GM18526 (cell line): ENCODE results near the gene SH3PXD2A.

Experiments used
- POLR2A ChIP-seq: IDR thresholded peaks from 3 replicates; pipeline ENCODE4 v1.6.1; 2011; ENCODE audit not compliant: insufficient read length; ENCODE audit errors: extremely low read depth

Gene SH3PXD2A

DNA sequence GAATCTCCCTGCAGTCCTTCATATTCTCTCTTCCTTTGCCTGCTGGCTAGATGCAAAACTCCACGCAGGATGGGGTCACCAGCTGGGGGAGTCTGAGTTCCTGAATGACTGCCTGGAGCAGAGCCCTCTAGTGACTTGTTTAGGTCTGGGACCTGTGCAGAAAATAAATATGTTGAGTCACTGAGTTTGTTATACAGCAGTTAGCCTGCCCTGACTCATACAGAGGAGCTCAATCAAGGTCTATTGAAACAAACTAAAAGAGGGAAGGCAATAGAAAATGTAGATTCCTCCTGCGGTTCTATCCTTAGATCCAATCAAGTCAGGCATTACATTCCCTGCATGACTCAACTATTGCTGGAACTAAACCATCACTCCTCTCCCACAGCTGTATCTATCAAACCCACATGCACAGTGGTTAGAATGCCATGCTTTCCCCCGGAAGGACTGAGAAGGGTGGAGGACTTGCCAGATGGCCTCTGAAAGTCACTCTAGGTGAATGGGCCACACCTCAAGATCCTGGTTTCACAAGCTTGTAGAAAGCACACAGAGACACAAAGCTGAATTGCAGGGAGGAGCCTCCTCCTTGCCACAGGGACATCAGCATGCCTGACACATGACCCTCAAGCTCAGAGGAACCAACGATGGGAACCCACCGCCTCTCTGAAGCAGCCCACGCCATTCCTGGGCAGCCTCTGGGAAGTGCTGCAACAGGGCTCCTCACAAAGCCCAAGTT lies 73.9 kb downstream of the SH3PXD2A start:
- no peak for TF ChIP-seq POLR2A

DNA sequence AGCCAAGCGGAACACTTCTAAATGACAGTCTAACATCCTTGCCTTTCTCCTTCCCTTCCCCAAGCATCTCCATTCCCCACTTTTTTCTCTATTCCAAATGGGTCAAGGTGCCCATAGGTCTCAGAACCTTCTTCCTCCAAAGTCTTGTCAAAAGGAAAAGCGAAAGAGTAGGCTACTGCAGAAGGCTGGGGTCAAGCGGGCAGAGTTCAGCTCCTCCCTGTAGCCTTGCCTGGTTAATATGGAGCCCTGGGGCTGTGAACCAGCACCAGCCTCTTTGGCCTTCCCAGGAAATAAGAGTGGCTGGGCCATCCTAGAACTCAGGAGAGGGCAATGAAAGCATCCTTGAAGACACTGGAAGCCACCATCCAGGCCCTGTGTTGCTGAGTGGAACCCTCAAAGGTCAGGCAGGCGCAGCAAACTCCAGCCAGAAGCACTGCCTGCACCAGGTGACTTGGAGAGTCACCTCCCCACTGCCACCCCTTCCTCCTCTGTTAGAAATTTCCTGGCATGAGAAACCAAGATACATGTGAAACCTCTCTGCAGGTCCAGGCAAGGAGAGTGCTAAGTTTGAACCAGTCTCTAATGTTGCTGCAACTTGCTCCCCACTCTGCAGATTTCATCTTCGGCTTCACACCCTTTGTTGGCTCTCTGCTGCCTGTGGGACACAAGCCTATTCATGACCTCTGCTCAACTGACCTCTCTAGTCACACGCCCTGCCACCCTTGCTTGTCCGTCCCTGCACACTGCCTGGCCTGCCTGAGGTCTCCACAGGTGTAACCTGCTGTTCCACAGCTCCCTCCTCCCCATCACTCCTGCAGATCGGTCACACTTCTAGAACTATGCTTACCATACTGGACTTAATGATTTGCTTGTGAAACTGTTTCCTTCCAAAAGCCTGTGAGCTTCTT lies 74.9 kb downstream of the SH3PXD2A start:
- no peak for TF ChIP-seq POLR2A

DNA sequence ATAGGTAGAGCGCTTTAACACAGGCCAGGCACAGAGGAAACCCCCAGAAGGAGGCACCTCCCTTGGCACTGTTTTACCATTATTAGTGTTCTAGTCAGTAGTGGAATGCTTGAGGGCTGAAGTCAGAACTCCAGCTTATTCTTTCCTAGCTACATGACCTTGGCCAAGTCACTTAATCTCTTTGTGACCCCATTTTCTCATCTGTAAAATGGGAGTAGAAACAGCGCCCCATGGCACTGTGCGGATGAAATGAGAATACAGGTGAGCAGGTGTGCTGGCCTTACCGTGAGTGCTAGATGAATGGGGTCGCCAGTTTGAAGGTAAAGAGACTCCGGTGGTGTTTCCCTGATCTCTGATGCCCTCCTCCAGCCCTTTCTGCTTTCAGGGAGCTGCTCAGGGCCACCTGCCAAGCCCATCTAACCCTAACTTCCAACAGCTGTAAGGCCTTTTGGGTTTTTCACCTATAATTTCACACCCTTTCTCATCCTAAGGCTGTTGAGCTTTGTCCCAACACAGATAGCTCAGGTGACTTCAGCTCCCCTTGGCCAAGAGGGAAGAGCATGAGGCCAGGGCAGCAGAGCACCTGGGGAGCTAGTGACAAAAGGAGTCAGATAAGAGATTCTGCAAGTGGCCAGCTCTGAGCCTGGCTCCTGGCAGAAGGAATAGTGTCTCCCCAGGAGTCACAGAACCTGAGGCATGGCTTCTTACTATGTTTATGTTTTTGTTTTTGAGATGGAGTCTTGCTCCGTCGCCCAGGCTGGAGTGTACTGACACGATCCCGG lies 76.8 kb downstream of the SH3PXD2A start:
- no peak for TF ChIP-seq POLR2A

DNA sequence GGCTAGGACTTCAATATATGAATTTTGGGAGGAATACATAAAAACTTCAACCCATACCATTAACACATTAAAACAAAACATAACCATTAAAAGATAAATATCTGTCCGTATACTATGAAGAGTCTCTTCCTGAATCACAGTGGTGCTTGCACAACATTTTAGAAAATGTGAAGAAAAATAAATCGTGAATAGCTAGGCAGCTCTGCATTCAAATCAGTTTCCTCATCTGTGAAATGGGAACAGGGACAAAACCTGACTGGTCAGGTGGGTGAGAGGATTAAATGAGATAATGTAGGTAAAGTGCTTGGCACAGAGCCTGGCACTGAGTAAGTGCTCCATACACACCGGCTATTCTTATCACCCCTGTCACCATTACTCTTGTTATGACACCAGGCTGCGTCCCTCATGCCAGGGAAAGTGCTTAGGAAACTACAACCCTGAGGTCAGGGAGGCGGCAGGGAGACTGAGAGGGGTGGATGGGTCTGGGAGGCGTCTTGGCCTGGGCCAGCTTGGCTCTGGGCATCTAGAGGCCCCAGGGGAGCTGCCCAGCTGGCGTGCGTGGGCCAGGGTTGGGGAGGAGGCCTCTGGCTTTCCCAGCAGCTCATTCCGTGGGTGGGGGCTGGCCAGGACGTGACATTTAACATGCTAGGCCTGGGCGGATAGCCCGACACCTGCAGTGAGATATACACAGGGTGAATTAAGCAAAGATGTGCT lies 78.3 kb downstream of the SH3PXD2A start:
- no peak for TF ChIP-seq POLR2A

- no peak for TF ChIP-seq POLR2A
These were observed 79.6 kb downstream of the SH3PXD2A start for GRCh38 chr10:103775776-103776175.

GRCh38 chr10:103772096-103772845 lies 83.1 kb downstream of the SH3PXD2A start:
- TF ChIP-seq POLR2A: peak; percentile 37

- no peak for TF ChIP-seq POLR2A
These were observed 85.2 kb downstream of the SH3PXD2A start for GRCh38 chr10:103770139-103770538.

- no peak for TF ChIP-seq POLR2A
These were observed 86.2 kb downstream of the SH3PXD2A start for GRCh38 chr10:103769176-103769575.

DNA sequence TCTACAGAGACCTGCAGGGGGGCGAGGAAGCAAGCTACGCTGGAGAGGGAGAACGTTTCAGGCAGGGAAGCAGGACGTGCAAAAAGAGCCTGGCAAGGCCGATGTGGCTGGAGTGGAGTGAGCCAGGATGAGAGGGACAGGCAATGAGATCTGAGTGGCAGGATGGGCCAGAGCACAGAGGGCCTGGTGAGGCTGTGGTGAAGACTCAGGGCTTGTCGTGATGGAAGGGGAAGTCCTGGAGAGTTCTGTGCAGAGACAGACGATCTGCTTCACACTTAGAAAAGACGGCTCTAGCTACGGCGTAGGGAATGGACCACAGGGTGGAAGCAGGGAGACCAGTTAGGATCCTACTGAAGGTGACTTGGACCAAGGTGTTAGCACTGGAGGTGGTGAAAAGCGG lies 87.0 kb downstream of the SH3PXD2A start:
- TF ChIP-seq POLR2A: no peak

DNA sequence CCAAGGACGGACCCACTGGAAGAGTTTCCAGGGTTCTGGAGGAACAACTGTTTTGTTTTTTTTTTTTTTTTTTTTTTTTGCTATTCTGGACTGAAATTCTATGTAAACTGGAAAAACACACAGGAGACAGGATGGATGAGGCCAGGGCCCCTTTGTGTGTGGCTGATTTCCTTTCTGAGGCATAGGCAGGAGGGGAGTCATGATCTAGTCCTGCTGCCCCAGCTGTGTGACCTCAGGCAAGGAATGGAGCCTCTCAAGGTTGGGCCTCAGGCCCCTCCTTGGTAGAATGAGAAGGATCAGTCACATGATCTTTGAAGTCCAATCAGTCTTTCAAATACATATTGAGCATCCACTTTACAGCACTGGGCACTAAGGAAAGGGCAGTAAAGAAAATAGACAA lies 87.6 kb downstream of the SH3PXD2A start:
- no peak for TF ChIP-seq POLR2A

GRCh38 chr10:103766751-103767505 lies 88.4 kb downstream of the SH3PXD2A start:
- no peak for TF ChIP-seq POLR2A

- TF ChIP-seq POLR2A: no peak
These were observed 89.4 kb downstream of the SH3PXD2A start for GRCh38 chr10:103765981-103766380.

GRCh38 chr10:103765168-103765567 lies 90.2 kb downstream of the SH3PXD2A start:
- TF ChIP-seq POLR2A: no peak
